ENCODE results near the gene CD160. TPM values are rescaled to one million over a fixed set of nuclear protein-coding genes. Genes with fewer than 3 reads are reported as not detected.

Gene CD160
- total and polyA plus RNA-seq, 2 experiments from 2014 or later: 0.33 TPM; not detected in 1

GRCh38 chr1:145782272-145783099 lies 63.2 kb downstream of the CD160 start:
- Histone ChIP-seq H3K9ac (0 out of 2 replicates have a peak overlapping the region, but pooled peaks have one; percentile 3), H3K9me2 (ENCODE audit: insufficient read depth) (no peaks in the 10 kb centered on the region), H3K79me2 (ENCODE audit: insufficient read depth) (peaks cover 72% of the 10 kb centered on the region), H3K4me3 (no peak overlapping the region), H3K9me3 (ENCODE audit: low read depth) (no peaks in the 10 kb centered on the region), H3K36me3 (ENCODE audit: low read depth) (no peaks in the 10 kb centered on the region), H3K4me2 (ENCODE audit: unreplicated experiment) (peak overlapping the region; percentile 42), H3K27me3 (replicated peaks; ENCODE audit: insufficient read depth) (no peaks in the 10 kb centered on the region), H3K27ac (peak overlapping the region; percentile 71), H3K4me1 (ENCODE audit: insufficient read depth) (peaks cover 31% of the 10 kb centered on the region), H2AFZ (no peak overlapping the region), H4K20me1 (ENCODE audit: insufficient read depth) (no peaks in the 10 kb centered on the region), H3F3A (ENCODE audit: insufficient read depth) (peaks cover 33% of the 10 kb centered on the region)
- WGBS, 2 experiments (ENCODE audit: low coverage in 1 of 2, low lambda C conversion rate in 2 of 2, missing lambda C conversion rate in 2 of 2): 67 to 68% methylated on average over 10 of the region's 10 CpGs
- DNase-seq: peak; percentile 87
- TF ChIP-seq EZH2phosphoT487 (IDR thresholded peaks at IDR 0.05; ENCODE audit: insufficient read depth, low read depth): no peak
- in situ Hi-C loops (cut with MboI): no loop called here

- WGBS, 2 experiments (ENCODE audit: low coverage in 1 of 2, low lambda C conversion rate in 2 of 2, missing lambda C conversion rate in 2 of 2): 95 to 100% methylated on average over 3 of the region's 3 CpGs
Observed at GRCh38 chr1:145784409-145784808, 65.1 kb downstream of the CD160 start.

GRCh38 chr1:145785547-145785946 lies 66.2 kb downstream of the CD160 start:
- Histone ChIP-seq H4K20me1 (ENCODE audit: insufficient read depth) (no peaks in the 10 kb centered on the region), H3K79me2 (ENCODE audit: insufficient read depth) (peaks cover 83% of the 10 kb centered on the region), H3K27me3 (replicated peaks; ENCODE audit: insufficient read depth) (no peaks in the 10 kb centered on the region), H3K9ac (no peak overlapping the region), H3F3A (ENCODE audit: insufficient read depth) (peaks cover 28% of the 10 kb centered on the region), H3K4me3 (no peak overlapping the region), H2AFZ (no peak overlapping the region), H3K4me2 (ENCODE audit: unreplicated experiment) (peak overlapping the region; percentile 7), H3K27ac (no peak overlapping the region), H3K36me3 (ENCODE audit: low read depth) (peaks cover 3% of the 10 kb centered on the region; the same call in 1 of the 2 replicates), H3K9me3 (ENCODE audit: low read depth) (no peaks in the 10 kb centered on the region), H3K9me2 (ENCODE audit: insufficient read depth) (no peaks in the 10 kb centered on the region), H3K4me1 (ENCODE audit: insufficient read depth) (peaks cover 25% of the 10 kb centered on the region)
- peak; percentile 23 for DNase-seq
- 92 to 96% methylated on average over 1 of the region's 1 CpG for WGBS, 2 experiments (ENCODE audit: low coverage in 1 of 2, low lambda C conversion rate in 2 of 2, missing lambda C conversion rate in 2 of 2)
- TF ChIP-seq EZH2phosphoT487 (IDR thresholded peaks at IDR 0.05; ENCODE audit: insufficient read depth, low read depth): no peak
- TF ChIP-seq EZH2 (IDR thresholded peaks at IDR 0.05; ENCODE audit: insufficient read depth, poor library complexity, severe bottlenecking): no peak
- in situ Hi-C loops (cut with MboI): no loop called here

More at GRCh38 chr1:145784409-145784808, 65.1 kb downstream of the CD160 start:
- Histone ChIP-seq H3K9me2 (ENCODE audit: insufficient read depth) (no peaks in the 10 kb centered on the region), H3K4me1 (ENCODE audit: insufficient read depth) (peaks cover 25% of the 10 kb centered on the region), H4K20me1 (ENCODE audit: insufficient read depth) (no peaks in the 10 kb centered on the region), H3K9ac (no peak overlapping the region), H3K4me2 (ENCODE audit: unreplicated experiment) (no peak overlapping the region), H3K79me2 (ENCODE audit: insufficient read depth) (peaks cover 82% of the 10 kb centered on the region), H3F3A (ENCODE audit: insufficient read depth) (peaks cover 28% of the 10 kb centered on the region), H3K27ac (no peak overlapping the region), H3K4me3 (no peak overlapping the region), H3K27me3 (replicated peaks; ENCODE audit: insufficient read depth) (no peaks in the 10 kb centered on the region), H3K9me3 (ENCODE audit: low read depth) (no peaks in the 10 kb centered on the region), H2AFZ (no peak overlapping the region), H3K36me3 (ENCODE audit: low read depth) (peaks cover 3% of the 10 kb centered on the region; the same call in 1 of the 2 replicates)
- TF ChIP-seq EZH2phosphoT487 (IDR thresholded peaks at IDR 0.05; ENCODE audit: insufficient read depth, low read depth): no peak
- DNase-seq: no peak
- in situ Hi-C loops (cut with MboI): no loop called here

GRCh38 chr1:145786271-145786670 lies 67.0 kb downstream of the CD160 start:
- Histone ChIP-seq H3K9me2 (ENCODE audit: insufficient read depth) (no peaks in the 10 kb centered on the region), H3F3A (ENCODE audit: insufficient read depth) (peaks cover 28% of the 10 kb centered on the region), H3K79me2 (ENCODE audit: insufficient read depth) (peaks cover 83% of the 10 kb centered on the region), H3K27ac (no peak overlapping the region), H2AFZ (no peak overlapping the region), H3K9me3 (ENCODE audit: low read depth) (no peaks in the 10 kb centered on the region), H3K4me1 (ENCODE audit: insufficient read depth) (peaks cover 25% of the 10 kb centered on the region), H3K4me2 (ENCODE audit: unreplicated experiment) (no peak overlapping the region), H3K9ac (no peak overlapping the region), H3K36me3 (ENCODE audit: low read depth) (peaks cover 3% of the 10 kb centered on the region; the same call in 1 of the 2 replicates), H3K4me3 (no peak overlapping the region), H3K27me3 (replicated peaks; ENCODE audit: insufficient read depth) (no peaks in the 10 kb centered on the region), H4K20me1 (ENCODE audit: insufficient read depth) (no peaks in the 10 kb centered on the region)
- WGBS, 2 experiments (ENCODE audit: low coverage in 1 of 2, low lambda C conversion rate in 2 of 2, missing lambda C conversion rate in 2 of 2): 0 to 10% methylated on average over 1 of the region's 1 CpG
- TF ChIP-seq EZH2 (IDR thresholded peaks at IDR 0.05; ENCODE audit: insufficient read depth, poor library complexity, severe bottlenecking) (no peak), EZH2phosphoT487 (IDR thresholded peaks at IDR 0.05; ENCODE audit: insufficient read depth, low read depth) (no peak)
- no peak for DNase-seq
- in situ Hi-C loops (cut with MboI): no loop called here

Measured in GM23248 (cell line).